Hematopoietic multipotent progenitor cell treated with erythropoietin and hydrocortisone succinate and interleukin-3 and kit ligand, for 8 days (in vitro differentiated cells): ENCODE measurements around the gene KIF12.
"Not testable (repeated sequence)": the region's sequence is repeated elsewhere in the genome, so short reads cannot be mapped to it uniquely, and the experiment has no call there.

Source experiments
- DNase-seq: peaks from one replicate; pipeline ENCODE4 v3.0.0-alpha.2; 2015

KIF12 gene

GRCh38 chr9:114061292-114061691 lies 37.8 kb downstream of the KIF12 start:
- DNase-seq = no peak

- no peak for DNase-seq
Measured at GRCh38 chr9:114060711-114061110, 38.4 kb downstream of the KIF12 start.

- DNase-seq = no peak
Measured at GRCh38 chr9:114060070-114060469, 39.0 kb downstream of the KIF12 start.

GRCh38 chr9:114059047-114059803 lies 39.9 kb downstream of the KIF12 start:
- DNase-seq = no peak

- DNase-seq = no peak
Measured at GRCh38 chr9:114058688-114059046, 40.4 kb downstream of the KIF12 start.

- no peak for DNase-seq
Measured at GRCh38 chr9:114057161-114057885, 41.8 kb downstream of the KIF12 start.

- no peak for DNase-seq
Measured at GRCh38 chr9:114056527-114056926, 42.6 kb downstream of the KIF12 start.

GRCh38 chr9:114055894-114056293 lies 43.2 kb downstream of the KIF12 start:
- no peak for DNase-seq

- no peak for DNase-seq
Measured at GRCh38 chr9:114055061-114055460, 44.0 kb downstream of the KIF12 start.

GRCh38 chr9:114054191-114054690 lies 44.9 kb downstream of the KIF12 start:
- DNase-seq = no peak

GRCh38 chr9:114053246-114054005 lies 45.7 kb downstream of the KIF12 start:
- DNase-seq = no peak

- DNase-seq = no peak
Measured at GRCh38 chr9:114051706-114052105, 47.4 kb downstream of the KIF12 start.

- DNase-seq = no peak
Measured at GRCh38 chr9:114051281-114051680, 47.8 kb downstream of the KIF12 start.

- DNase-seq = no peak
Measured at GRCh38 chr9:114050646-114051045, 48.4 kb downstream of the KIF12 start.

- DNase-seq = no peak
Measured at GRCh38 chr9:114050226-114050568, 48.9 kb downstream of the KIF12 start.

GRCh38 chr9:114049441-114050225 lies 49.5 kb downstream of the KIF12 start:
- no peak for DNase-seq

GRCh38 chr9:114048533-114049415 lies 50.3 kb downstream of the KIF12 start:
- no peak for DNase-seq

- DNase-seq = peak; percentile 16
Measured at GRCh38 chr9:114047717-114048116, 51.4 kb downstream of the KIF12 start.

GRCh38 chr9:114046875-114047274 lies 52.2 kb downstream of the KIF12 start:
- DNase-seq = no peak

- no peak for DNase-seq
Measured at GRCh38 chr9:114046237-114046755, 52.8 kb downstream of the KIF12 start.

GRCh38 chr9:114043660-114044059 lies 55.4 kb downstream of the KIF12 start:
- DNase-seq = not testable (repeated sequence)
